ENCODE measurements around the gene RIMKLA. TPM values are rescaled to one million over a fixed set of nuclear protein-coding genes. Genes with fewer than 3 reads are reported as not detected.

The RIMKLA gene
- total and polyA plus RNA-seq, 2 of the 13 experiments (the other 11 are each of a cell fraction or from before 2014, with no cell fraction given), result 2.5 to 3.8 TPM

Other genes with a start within 250 kb of the RIMKLA start
- not detected in 2 replicates for gene GUCA2B, start 227.4 kb upstream of the RIMKLA start, total RNA-seq (2016; rRNA removed; fragmentation: Illumina TruSeq; extraction: Trizol)
- not detected in 2 replicates for gene GUCA2B, start 227.4 kb upstream of the RIMKLA start, polyA plus RNA-seq (2011; rRNA removed)
- not detected in 2 replicates for gene GUCA2A, start 216.0 kb upstream of the RIMKLA start, total RNA-seq (2016; rRNA removed; fragmentation: Illumina TruSeq; extraction: Trizol)
- not detected in 2 replicates for gene GUCA2A, start 216.0 kb upstream of the RIMKLA start, polyA plus RNA-seq (2011; rRNA removed)
- gene FOXJ3, start 45.6 kb upstream of the RIMKLA start, total RNA-seq (2016; rRNA removed; fragmentation: Illumina TruSeq; extraction: Trizol), result 15.4 and 16.6 TPM in 2 replicates
- gene FOXJ3, start 45.6 kb upstream of the RIMKLA start, polyA plus RNA-seq (2011; rRNA removed), result 33.3 and 48.5 TPM in 2 replicates
- 0.13 TPM in 1 of 2 replicates, not detected in the other for gene ZMYND12, start 75.2 kb downstream of the RIMKLA start, total RNA-seq (2016; rRNA removed; fragmentation: Illumina TruSeq; extraction: Trizol)
- 0.29 and 0.71 TPM in 2 replicates for gene ZMYND12, start 75.2 kb downstream of the RIMKLA start, polyA plus RNA-seq (2011; rRNA removed)
- gene PPCS, start 75.8 kb downstream of the RIMKLA start, total RNA-seq (2016; rRNA removed; fragmentation: Illumina TruSeq; extraction: Trizol), result 38.9 and 51.0 TPM in 2 replicates
- 13.4 and 14.5 TPM in 2 replicates for gene PPCS, start 75.8 kb downstream of the RIMKLA start, polyA plus RNA-seq (2011; rRNA removed)
- gene CCDC30, start 82.5 kb downstream of the RIMKLA start, total RNA-seq (2016; rRNA removed; fragmentation: Illumina TruSeq; extraction: Trizol), result 0.77 and 1.2 TPM in 2 replicates
- 0.25 and 0.29 TPM in 2 replicates for gene CCDC30, start 82.5 kb downstream of the RIMKLA start, polyA plus RNA-seq (2011; rRNA removed)

Measured in HepG2 (cell line).